HEK293 (cell line): ENCODE data around the gene RUFY4.

Experiments
- CTCF ChIA-PET: fragments of 350-600 bp; formaldehyde crosslinking; extraction: SDS; loops from one replicate; lab custom pipeline; 2021; ENCODE audit warnings: antibody characterized with exemption; lab: Yijun Ruan, JAX
- POLR2A ChIA-PET: fragments of 300-600 bp; formaldehyde crosslinking; extraction: SDS; loops from one replicate; lab custom pipeline; 2020; ENCODE audit warnings: antibody characterized with exemption, inconsistent platforms; lab: Yijun Ruan, JAX
- H3K27ac ChIP-seq: fragments of 200-500 bp; sonication (Bioruptor generic); 2 replicates; pipeline ENCODE4 v1.5.1; 2014; ENCODE audit warnings: low read depth, low read length, control low read depth, inconsistent platforms; ENCODE audit errors: extremely low read depth
- H3K36me3 ChIP-seq, 2 experiments: fragments of 200-500 bp in 1 of 2; sonication (Bioruptor generic) in 1 of 2; 1 replicate in 1 of 2; 2 replicates in 1 of 2; pipeline ENCODE4 v1.5.1; 2014 to 2017; ENCODE audit warnings: inconsistent platforms in 2 of 2, low read length in 2 of 2; ENCODE audit not compliant: control insufficient read depth in 2 of 2, insufficient read depth in 1 of 2
- H3K4me1 ChIP-seq: fragments of 200-500 bp; sonication (Bioruptor generic); 2 replicates; pipeline ENCODE4 v1.5.1; 2014; ENCODE audit warnings: mild to moderate bottlenecking, low read length, inconsistent platforms; ENCODE audit not compliant: control insufficient read depth, insufficient read depth
- H3K4me3 ChIP-seq: 2 replicates; pipeline ENCODE4 v1.5.1; 2011; ENCODE audit warnings: low read depth, mild to moderate bottlenecking, control low read depth, low read length, moderate library complexity
- H3K9me3 ChIP-seq: fragments of 200-500 bp; sonication (Bioruptor generic); 2 replicates; pipeline ENCODE4 v1.5.1; 2014; ENCODE audit warnings: low read depth, low read length, inconsistent platforms; ENCODE audit not compliant: control insufficient read depth, insufficient read depth
- SETDB1 ChIP-seq: IDR thresholded peaks from one replicate; pipeline ENCODE4 v1.6.1; 2017; ENCODE audit warnings: mild to moderate bottlenecking, low read length, moderate library complexity, mixed read lengths; ENCODE audit not compliant: insufficient read length
- ZNF140 ChIP-seq: fragments of 450-650 bp; formaldehyde crosslinking; IDR thresholded peaks from 2 replicates; pipeline ENCODE4 v1.5.1; 2016; ENCODE audit warnings: missing biosample characterization, missing genetic modification characterization
- ZNF169 ChIP-seq: fragments of 450-650 bp; formaldehyde crosslinking; IDR thresholded peaks from 2 replicates; pipeline ENCODE4 v1.5.1; 2016; ENCODE audit warnings: missing biosample characterization, missing genetic modification characterization
- ZNF335 ChIP-seq: fragments of 450-650 bp; formaldehyde crosslinking; conservative IDR thresholded peaks from 2 replicates; pipeline ENCODE4 v1.5.1; 2016; ENCODE audit warnings: missing biosample characterization, missing genetic modification characterization
- ZNF624 ChIP-seq: fragments of 450-650 bp; formaldehyde crosslinking; IDR thresholded peaks from 2 replicates; pipeline ENCODE4 v1.5.1; 2017; ENCODE audit warnings: missing biosample characterization, missing genetic modification characterization
- ZNF664 ChIP-seq: fragments of 450-650 bp; formaldehyde crosslinking; IDR thresholded peaks from 2 replicates; pipeline ENCODE4 v1.5.1; 2016; ENCODE audit warnings: missing biosample characterization, missing genetic modification characterization
- ZXDB ChIP-seq: fragments of 450-650 bp; formaldehyde crosslinking; IDR thresholded peaks from 2 replicates; pipeline ENCODE4 v1.5.1; 2016; ENCODE audit warnings: missing biosample characterization, missing genetic modification characterization
- TF ChIP-seq, protein P1 (sequence below): fragments of 450-650 bp; formaldehyde crosslinking; IDR thresholded peaks from 2 replicates; pipeline ENCODE4 v1.5.1; 2016; ENCODE audit warnings: missing biosample characterization, missing genetic modification characterization
- TF ChIP-seq, protein P2 (sequence below): fragments of 450-650 bp; formaldehyde crosslinking; IDR thresholded peaks from 2 replicates; pipeline ENCODE4 v1.5.1; 2016; ENCODE audit warnings: missing biosample characterization, missing genetic modification characterization
- TF ChIP-seq, protein P3 (sequence below): fragments of 450-650 bp; formaldehyde crosslinking; IDR thresholded peaks from 2 replicates; pipeline ENCODE4 v1.5.1; 2016; ENCODE audit warnings: missing biosample characterization, missing genetic modification characterization, borderline replicate concordance
- TF ChIP-seq, protein P4 (sequence below): fragments of 450-650 bp; IDR thresholded peaks from 2 replicates; pipeline ENCODE4 v1.5.1; 2018; ENCODE audit warnings: missing biosample characterization, mild to moderate bottlenecking, missing genetic modification characterization

Gene RUFY4

GRCh38 chr2:218082586-218083351 is 13.7 kb downstream of the RUFY4 start:
- no peaks in the 10 kb centered on the region; the same call in 1 of the 2 replicates for H3K9me3 ChIP-seq
- no peak for TF ChIP-seq ZNF335 (tag by site-specific recombination)
- no peak for TF ChIP-seq ZXDB (tag by site-specific recombination)
- TF ChIP-seq, all 188 proteins: peak for 0
- CTCF ChIA-PET, result interaction anchor here (0.6 to 1.6 kb wide), 2 partner anchors 11 to 70 kb away, joined by 3 read pairs; no protein-coding TSS in a partner anchor
- Histone ChIP-seq H3K27ac (no peak overlapping the region), H3K36me3 (no peaks in the 10 kb centered on the region), H3K4me1 (no peaks in the 10 kb centered on the region), H3K4me3 (no peak overlapping the region)
- POLR2A ChIA-PET, result no interaction called here

- no peak overlapping the region for H3K27ac ChIP-seq
- no peak overlapping the region for H3K4me3 ChIP-seq
- no peaks in the 10 kb centered on the region; the same call in 1 of the 2 replicates for H3K9me3 ChIP-seq
- ChIA-PET POLR2A (no interaction called here), CTCF (no interaction called here)
- H3K4me1 ChIP-seq, result no peaks in the 10 kb centered on the region
- no peaks in the 10 kb centered on the region for H3K36me3 ChIP-seq
- TF ChIP-seq ZNF140 (no peak), ZNF169 (tag by site-specific recombination) (no peak), ZNF664 (tag by site-specific recombination) (no peak)
- TF ChIP-seq, protein P1, sequence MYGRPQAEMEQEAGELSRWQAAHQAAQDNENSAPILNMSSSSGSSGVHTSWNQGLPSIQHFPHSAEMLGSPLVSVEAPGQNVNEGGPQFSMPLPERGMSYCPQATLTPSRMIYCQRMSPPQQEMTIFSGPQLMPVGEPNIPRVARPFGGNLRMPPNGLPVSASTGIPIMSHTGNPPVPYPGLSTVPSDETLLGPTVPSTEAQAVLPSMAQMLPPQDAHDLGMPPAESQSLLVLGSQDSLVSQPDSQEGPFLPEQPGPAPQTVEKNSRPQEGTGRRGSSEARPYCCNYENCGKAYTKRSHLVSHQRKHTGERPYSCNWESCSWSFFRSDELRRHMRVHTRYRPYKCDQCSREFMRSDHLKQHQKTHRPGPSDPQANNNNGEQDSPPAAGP, result no peak
- TF ChIP-seq, protein P2, sequence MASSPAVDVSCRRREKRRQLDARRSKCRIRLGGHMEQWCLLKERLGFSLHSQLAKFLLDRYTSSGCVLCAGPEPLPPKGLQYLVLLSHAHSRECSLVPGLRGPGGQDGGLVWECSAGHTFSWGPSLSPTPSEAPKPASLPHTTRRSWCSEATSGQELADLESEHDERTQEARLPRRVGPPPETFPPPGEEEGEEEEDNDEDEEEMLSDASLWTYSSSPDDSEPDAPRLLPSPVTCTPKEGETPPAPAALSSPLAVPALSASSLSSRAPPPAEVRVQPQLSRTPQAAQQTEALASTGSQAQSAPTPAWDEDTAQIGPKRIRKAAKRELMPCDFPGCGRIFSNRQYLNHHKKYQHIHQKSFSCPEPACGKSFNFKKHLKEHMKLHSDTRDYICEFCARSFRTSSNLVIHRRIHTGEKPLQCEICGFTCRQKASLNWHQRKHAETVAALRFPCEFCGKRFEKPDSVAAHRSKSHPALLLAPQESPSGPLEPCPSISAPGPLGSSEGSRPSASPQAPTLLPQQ (tag by site-specific recombination), result no peak
- TF ChIP-seq, protein P3, sequence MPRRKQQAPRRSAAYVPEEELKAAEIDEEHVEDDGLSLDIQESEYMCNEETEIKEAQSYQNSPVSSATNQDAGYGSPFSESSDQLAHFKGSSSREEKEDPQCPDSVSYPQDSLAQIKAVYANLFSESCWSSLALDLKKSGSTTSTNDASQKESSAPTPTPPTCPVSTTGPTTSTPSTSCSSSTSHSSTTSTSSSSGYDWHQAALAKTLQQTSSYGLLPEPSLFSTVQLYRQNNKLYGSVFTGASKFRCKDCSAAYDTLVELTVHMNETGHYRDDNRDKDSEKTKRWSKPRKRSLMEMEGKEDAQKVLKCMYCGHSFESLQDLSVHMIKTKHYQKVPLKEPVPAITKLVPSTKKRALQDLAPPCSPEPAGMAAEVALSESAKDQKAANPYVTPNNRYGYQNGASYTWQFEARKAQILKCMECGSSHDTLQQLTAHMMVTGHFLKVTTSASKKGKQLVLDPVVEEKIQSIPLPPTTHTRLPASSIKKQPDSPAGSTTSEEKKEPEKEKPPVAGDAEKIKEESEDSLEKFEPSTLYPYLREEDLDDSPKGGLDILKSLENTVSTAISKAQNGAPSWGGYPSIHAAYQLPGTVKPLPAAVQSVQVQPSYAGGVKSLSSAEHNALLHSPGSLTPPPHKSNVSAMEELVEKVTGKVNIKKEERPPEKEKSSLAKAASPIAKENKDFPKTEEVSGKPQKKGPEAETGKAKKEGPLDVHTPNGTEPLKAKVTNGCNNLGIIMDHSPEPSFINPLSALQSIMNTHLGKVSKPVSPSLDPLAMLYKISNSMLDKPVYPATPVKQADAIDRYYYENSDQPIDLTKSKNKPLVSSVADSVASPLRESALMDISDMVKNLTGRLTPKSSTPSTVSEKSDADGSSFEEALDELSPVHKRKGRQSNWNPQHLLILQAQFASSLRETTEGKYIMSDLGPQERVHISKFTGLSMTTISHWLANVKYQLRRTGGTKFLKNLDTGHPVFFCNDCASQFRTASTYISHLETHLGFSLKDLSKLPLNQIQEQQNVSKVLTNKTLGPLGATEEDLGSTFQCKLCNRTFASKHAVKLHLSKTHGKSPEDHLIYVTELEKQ, result no peak
- TF ChIP-seq, protein P4, sequence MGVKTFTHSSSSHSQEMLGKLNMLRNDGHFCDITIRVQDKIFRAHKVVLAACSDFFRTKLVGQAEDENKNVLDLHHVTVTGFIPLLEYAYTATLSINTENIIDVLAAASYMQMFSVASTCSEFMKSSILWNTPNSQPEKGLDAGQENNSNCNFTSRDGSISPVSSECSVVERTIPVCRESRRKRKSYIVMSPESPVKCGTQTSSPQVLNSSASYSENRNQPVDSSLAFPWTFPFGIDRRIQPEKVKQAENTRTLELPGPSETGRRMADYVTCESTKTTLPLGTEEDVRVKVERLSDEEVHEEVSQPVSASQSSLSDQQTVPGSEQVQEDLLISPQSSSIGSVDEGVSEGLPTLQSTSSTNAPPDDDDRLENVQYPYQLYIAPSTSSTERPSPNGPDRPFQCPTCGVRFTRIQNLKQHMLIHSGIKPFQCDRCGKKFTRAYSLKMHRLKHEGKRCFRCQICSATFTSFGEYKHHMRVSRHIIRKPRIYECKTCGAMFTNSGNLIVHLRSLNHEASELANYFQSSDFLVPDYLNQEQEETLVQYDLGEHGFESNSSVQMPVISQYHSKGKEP (tag by site-specific recombination), result no peak
Observed at GRCh38 chr2:218083352-218083676, 14.3 kb downstream of the RUFY4 start.

DNA sequence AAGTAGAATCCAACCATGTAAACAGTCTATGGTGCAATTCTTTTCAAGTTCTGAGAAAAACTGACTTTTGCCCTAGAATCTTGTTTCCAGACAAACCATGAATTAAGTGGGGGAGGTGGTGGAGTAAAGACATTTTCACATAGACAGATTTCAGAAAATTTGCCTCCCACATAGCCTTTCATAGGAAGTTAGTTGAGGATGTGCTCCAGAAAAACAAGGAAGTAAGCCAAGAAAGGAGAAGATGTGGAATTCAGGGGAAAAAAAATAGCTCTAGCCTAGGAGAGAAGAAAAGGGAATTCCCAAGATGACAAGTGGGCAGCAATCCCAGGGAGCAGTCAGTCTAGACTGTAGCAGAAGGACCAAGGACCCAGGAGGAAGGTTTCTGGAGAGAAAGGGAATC is 17.4 kb downstream of the RUFY4 start:
- ChIA-PET CTCF (interaction anchor here (0.6 kb wide), 1 partner anchor 10 kb away, joined by 4 read pairs; no protein-coding TSS in a partner anchor), POLR2A (no interaction called here)
- Histone ChIP-seq H3K4me3 (no peak overlapping the region), H3K27ac (no peak overlapping the region), H3K9me3 (no peaks in the 10 kb centered on the region; the same call in 1 of the 2 replicates), H3K36me3 (no peaks in the 10 kb centered on the region), H3K4me1 (no peaks in the 10 kb centered on the region)
- TF ChIP-seq ZNF624 (peak; percentile 47; the same call in 1 of the 2 replicates), SETDB1 (peak; percentile 84)
- TF ChIP-seq, protein P2 (tag by site-specific recombination), result no peak
